Fibroblast of lung (primary cell): ENCODE measurements around the gene HDAC3. TPM values are rescaled to one million over a fixed set of nuclear protein-coding genes. Genes with fewer than 3 reads are reported as not detected.

Source experiments
- DNase-seq, 2 donors: peaks; one replicate each; pipeline versions ENCODE4 v3.0.0 to v3.0.0-alpha.2; 2010; ENCODE audit warnings: low read depth in 2 of 2
- H2AFZ ChIP-seq: 2 replicates; pipeline ENCODE4 v1.5.1; 2012; ENCODE audit warnings: low read length, control low read depth, inconsistent platforms
- H3K27ac ChIP-seq: 2 replicates; pipeline ENCODE4 v1.5.1; 2011; ENCODE audit warnings: low read length, control low read depth; ENCODE audit not compliant: insufficient read depth
- H3K27me3 ChIP-seq: 2 replicates; pipeline ENCODE4 v1.5.1; 2011; ENCODE audit warnings: mild to moderate bottlenecking, low read length; ENCODE audit not compliant: control insufficient read depth, insufficient read depth
- H3K36me3 ChIP-seq: 2 replicates; pipeline ENCODE4 v1.5.1; 2011; ENCODE audit warnings: low read length; ENCODE audit not compliant: control insufficient read depth, insufficient read depth
- H3K4me1 ChIP-seq: 2 replicates; pipeline ENCODE4 v1.5.1; 2011; ENCODE audit warnings: low read length; ENCODE audit not compliant: control insufficient read depth, insufficient read depth; ENCODE audit errors: extremely low read depth
- H3K4me2 ChIP-seq: 2 replicates; pipeline ENCODE4 v1.5.1; 2011; ENCODE audit warnings: low read length, control low read depth; ENCODE audit not compliant: insufficient read depth; ENCODE audit errors: extremely low read depth
- H3K4me3 ChIP-seq, 4 experiments: fragments of 200-600 bp in 1 of 4; sonication (generic) in 1 of 4; replicated peaks in 1 of 4; 2 replicates each; pipeline ENCODE4 v1.5.1; 2011 to 2016; ENCODE audit warnings: low read length in 4 of 4, low read depth in 3 of 4, mild to moderate bottlenecking in 3 of 4, control low read depth in 2 of 4, inconsistent platforms in 1 of 4, mixed read lengths in 1 of 4; ENCODE audit not compliant: insufficient read depth in 1 of 4; ENCODE audit errors: control extremely low read depth in 1 of 4
- H3K79me2 ChIP-seq: 2 replicates; pipeline ENCODE4 v1.5.1; 2012; ENCODE audit warnings: mild to moderate bottlenecking, low read length, inconsistent platforms; ENCODE audit not compliant: control insufficient read depth, insufficient read depth
- H3K9ac ChIP-seq: 2 replicates; pipeline ENCODE4 v1.5.1; 2011; ENCODE audit warnings: mild to moderate bottlenecking, low read length, control low read depth; ENCODE audit not compliant: insufficient read depth
- H3K9me3 ChIP-seq: 2 replicates; pipeline ENCODE4 v1.5.1; 2012; ENCODE audit warnings: low read depth, low read length; ENCODE audit not compliant: control insufficient read depth, insufficient read depth
- H4K20me1 ChIP-seq: 2 replicates; pipeline ENCODE4 v1.5.1; 2011; ENCODE audit warnings: low read length; ENCODE audit not compliant: control insufficient read depth, insufficient read depth; ENCODE audit errors: extremely low read depth
- CTCF ChIP-seq, 2 donors: IDR thresholded peaks in 1 of 2; conservative IDR thresholded peaks in 1 of 2; 1 replicate in 1 of 2; 2 replicates in 1 of 2; pipeline ENCODE4 v1.5.1; 2011 to 2012; ENCODE audit warnings: low read length in 2 of 2, control low read depth in 1 of 2, inconsistent platforms in 1 of 2, low read depth in 1 of 2, mild to moderate bottlenecking in 1 of 2
- EZH2 ChIP-seq: IDR thresholded peaks from 2 replicates; pipeline ENCODE4 v1.5.1; 2012; ENCODE audit warnings: low read length, control low read depth, mild to moderate bottlenecking; ENCODE audit errors: missing control alignments
- polyA plus RNA-seq, 2 donors: library from polyadenylated mRNA; depleted of rRNA in 1 of 2; stranded (reverse) in 1 of 2; unstranded in 1 of 2; fragments of >200 nt; gene quantifications; 2 replicates each; pipeline ENCODE4 v1.2.1, GENCODE V29; 2011 to 2012; ENCODE audit warnings: missing spikeins in 1 of 2
- total RNA-seq: library from RNA; depleted of rRNA; stranded (reverse); fragments of >200 nt; gene quantifications from 2 replicates; pipeline ENCODE4 v1.2.1, GENCODE V29; 2014

HDAC3 gene
- total and polyA plus RNA-seq, 2 donors (not counting 1 experiment from before 2014, with no cell fraction given) = 56.8 to 69.6 TPM

GRCh38 chr5:141609044-141609443 is 27.6 kb downstream of the HDAC3 start:
- H3K4me1 ChIP-seq = peaks cover 2% of the 10 kb centered on the region
- H2AFZ ChIP-seq = no peak overlapping the region
- no peak overlapping the region for H3K4me2 ChIP-seq
- H3K36me3 ChIP-seq = no peaks in the 10 kb centered on the region
- H3K79me2 ChIP-seq = peaks cover 47% of the 10 kb centered on the region
- no peak overlapping the region for H3K4me3 ChIP-seq
- H3K9me3 ChIP-seq = no peaks in the 10 kb centered on the region
- no peaks in the 10 kb centered on the region for H3K27me3 ChIP-seq
- DNase-seq = no peak
- no peaks in the 10 kb centered on the region for H4K20me1 ChIP-seq
- H3K27ac ChIP-seq = no peak overlapping the region
- TF ChIP-seq EZH2 = no peak
- no peak for TF ChIP-seq CTCF (conservative IDR thresholded peaks at IDR 0.05 in 1 of 2, IDR thresholded peaks at IDR 0.05 in 1 of 2; ENCODE audit: low read depth in 1 of 2, low read length in 2 of 2)
- H3K9ac ChIP-seq = no peak overlapping the region

- Histone ChIP-seq H3K4me1 (peaks cover 6% of the 10 kb centered on the region), H4K20me1 (no peaks in the 10 kb centered on the region), H3K4me3 (no peak overlapping the region), H3K36me3 (no peaks in the 10 kb centered on the region), H3K27ac (no peak overlapping the region), H3K4me2 (no peak overlapping the region), H3K9ac (no peak overlapping the region), H3K79me2 (peaks cover 47% of the 10 kb centered on the region), H2AFZ (no peak overlapping the region), H3K9me3 (no peaks in the 10 kb centered on the region), H3K27me3 (no peaks in the 10 kb centered on the region)
- no peak for DNase-seq
- no peak for TF ChIP-seq EZH2
- no peak for TF ChIP-seq CTCF (conservative IDR thresholded peaks at IDR 0.05 in 1 of 2, IDR thresholded peaks at IDR 0.05 in 1 of 2; ENCODE audit: low read depth in 1 of 2, low read length in 2 of 2)
These were observed 28.1 kb downstream of the HDAC3 start for GRCh38 chr5:141608557-141608956.

- peaks cover 6% of the 10 kb centered on the region for H3K4me1 ChIP-seq
- no peak overlapping the region for H3K9ac ChIP-seq
- TF ChIP-seq CTCF (conservative IDR thresholded peaks at IDR 0.05 in 1 of 2, IDR thresholded peaks at IDR 0.05 in 1 of 2; ENCODE audit: low read depth in 1 of 2, low read length in 2 of 2) (no peak), EZH2 (no peak)
- DNase-seq = no peak
- no peak overlapping the region for H3K4me2 ChIP-seq
- H3K4me3 ChIP-seq = no peak overlapping the region
- no peaks in the 10 kb centered on the region for H4K20me1 ChIP-seq
- H3K27me3 ChIP-seq = no peaks in the 10 kb centered on the region
- no peak overlapping the region for H2AFZ ChIP-seq
- H3K36me3 ChIP-seq = no peaks in the 10 kb centered on the region
- H3K27ac ChIP-seq = no peak overlapping the region
- peaks cover 48% of the 10 kb centered on the region for H3K79me2 ChIP-seq
- no peaks in the 10 kb centered on the region for H3K9me3 ChIP-seq
These were observed 28.6 kb downstream of the HDAC3 start for GRCh38 chr5:141608046-141608445.
